VCaP (cell line): ENCODE results near the gene HTR5A.
"Not testable (repeated sequence)": the region's sequence is repeated elsewhere in the genome, so short reads cannot be mapped to it uniquely, and the experiment has no call there.

Experiments used
- H3K27ac ChIP-seq: fragments of 450-650 bp; 2 replicates; pipeline ENCODE4 v1.5.1; 2017
- CTCF ChIP-seq: fragments of 450-650 bp; conservative IDR thresholded peaks from 2 replicates; pipeline ENCODE4 v1.5.1; 2017; ENCODE audit warnings: mild to moderate bottlenecking, moderate library complexity

The HTR5A gene

GRCh38 chr7:155069992-155070751 is at the start of gene HTR5A:
Gene HTR5A, plus strand, starts transcription at chr7:155070324. Its CDS starts 576 bp downstream, at chr7:155070900.
- TF ChIP-seq CTCF: no peak
- H3K27ac ChIP-seq: no peak within 1 kb of the TSS

GRCh38 chr7:155020996-155021395 is 49.1 kb upstream of the HTR5A start:
- no peak overlapping the region for H3K27ac ChIP-seq

GRCh38 chr7:155021699-155022145 is 48.4 kb upstream of the HTR5A start:
- no peak for TF ChIP-seq CTCF
- no peak overlapping the region for H3K27ac ChIP-seq

More at GRCh38 chr7:155020996-155021395, 49.1 kb upstream of the HTR5A start:
- TF ChIP-seq CTCF: no peak

- no peak overlapping the region for H3K27ac ChIP-seq
- no peak for TF ChIP-seq CTCF
Measured at GRCh38 chr7:155027879-155028278, 42.2 kb upstream of the HTR5A start.

- peak; percentile 64 for TF ChIP-seq CTCF
- no peak overlapping the region for H3K27ac ChIP-seq
Measured at GRCh38 chr7:155032978-155033377, 37.1 kb upstream of the HTR5A start.

- not testable (repeated sequence) for H3K27ac ChIP-seq
Measured at GRCh38 chr7:155034495-155034894, 35.6 kb upstream of the HTR5A start.

- no peak overlapping the region for H3K27ac ChIP-seq
- no peak for TF ChIP-seq CTCF
Measured at GRCh38 chr7:155038335-155038734, 31.8 kb upstream of the HTR5A start.

- no peak for TF ChIP-seq CTCF
- H3K27ac ChIP-seq: no peak overlapping the region
Measured at GRCh38 chr7:155043756-155044155, 26.4 kb upstream of the HTR5A start.
